GM18505 (cell line): Measurements from ENCODE around the gene EDIL3.

Source experiments
- ATAC-seq: cut with Tn5 transposase; IDR thresholded peaks from one replicate; pipeline ENCODE4 v1.9.1; 2021; ENCODE audit not compliant: unreplicated experiment
- POLR2A ChIP-seq: IDR thresholded peaks from 4 replicates; pipeline ENCODE4 v1.6.1; 2011; ENCODE audit warnings: borderline replicate concordance; ENCODE audit not compliant: insufficient read depth, insufficient read length; ENCODE audit errors: extremely low read depth

EDIL3 gene

DNA sequence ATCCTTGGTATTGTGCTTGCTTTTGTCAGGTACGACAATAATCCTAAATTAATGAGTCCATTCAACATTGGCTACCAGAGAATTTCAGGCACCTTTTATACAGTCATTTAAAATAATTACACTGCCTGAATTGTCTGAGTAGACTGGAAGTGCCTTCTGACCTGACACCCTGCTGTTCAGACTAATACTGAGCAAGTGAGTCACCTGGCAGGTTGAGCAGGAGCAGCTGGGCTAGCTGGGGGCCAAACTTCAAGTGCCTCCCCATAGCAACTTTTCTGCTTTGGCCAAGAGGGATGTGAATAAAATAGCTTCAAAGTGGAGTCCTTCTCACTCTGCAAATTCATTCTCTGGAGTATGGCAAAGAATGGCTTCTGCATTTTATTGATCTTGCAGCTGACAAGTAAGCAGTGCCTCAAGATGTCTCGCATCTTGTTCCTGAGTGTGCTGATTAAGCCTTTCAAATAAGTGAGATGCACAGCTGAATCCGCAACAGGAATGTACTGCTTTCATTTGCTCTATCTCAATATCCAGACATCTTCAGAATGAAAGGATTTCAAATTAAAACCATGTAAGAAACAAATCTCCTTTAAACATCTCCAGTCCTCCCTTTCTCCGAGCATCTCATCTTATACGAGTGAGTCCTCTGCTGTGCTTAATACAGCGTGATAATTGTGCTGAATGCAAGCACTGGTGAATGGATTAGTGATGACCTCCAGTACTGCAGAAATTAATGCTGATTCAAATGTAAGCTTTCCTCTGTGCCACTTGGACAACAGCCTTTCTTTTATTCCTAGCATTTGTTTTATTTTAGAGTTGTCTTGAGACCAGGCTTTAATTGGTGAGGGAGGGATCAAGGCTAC is 271.2 kb downstream of the EDIL3 start:
- TF ChIP-seq POLR2A, result no peak
- no peak for ATAC-seq

DNA sequence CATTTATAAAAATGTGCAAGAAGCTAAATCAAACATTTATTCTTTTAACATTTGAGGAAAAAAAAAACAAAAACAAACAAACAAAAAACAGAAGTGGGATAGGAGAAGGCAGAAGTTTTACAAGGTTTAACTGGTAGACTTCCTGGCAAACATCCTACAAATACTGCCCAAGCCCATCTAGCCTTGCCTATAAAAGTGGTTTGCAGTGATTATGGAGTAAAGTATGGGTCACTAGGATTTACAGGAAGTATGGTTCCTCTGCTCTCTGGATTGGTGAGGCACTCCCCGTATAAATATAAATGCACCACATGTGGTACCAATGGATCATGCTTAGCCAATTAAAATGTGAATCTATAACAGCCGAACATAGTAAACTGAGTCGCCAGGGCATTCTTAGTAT is 291.9 kb downstream of the EDIL3 start:
- no peak for ATAC-seq
- TF ChIP-seq POLR2A, result no peak

DNA sequence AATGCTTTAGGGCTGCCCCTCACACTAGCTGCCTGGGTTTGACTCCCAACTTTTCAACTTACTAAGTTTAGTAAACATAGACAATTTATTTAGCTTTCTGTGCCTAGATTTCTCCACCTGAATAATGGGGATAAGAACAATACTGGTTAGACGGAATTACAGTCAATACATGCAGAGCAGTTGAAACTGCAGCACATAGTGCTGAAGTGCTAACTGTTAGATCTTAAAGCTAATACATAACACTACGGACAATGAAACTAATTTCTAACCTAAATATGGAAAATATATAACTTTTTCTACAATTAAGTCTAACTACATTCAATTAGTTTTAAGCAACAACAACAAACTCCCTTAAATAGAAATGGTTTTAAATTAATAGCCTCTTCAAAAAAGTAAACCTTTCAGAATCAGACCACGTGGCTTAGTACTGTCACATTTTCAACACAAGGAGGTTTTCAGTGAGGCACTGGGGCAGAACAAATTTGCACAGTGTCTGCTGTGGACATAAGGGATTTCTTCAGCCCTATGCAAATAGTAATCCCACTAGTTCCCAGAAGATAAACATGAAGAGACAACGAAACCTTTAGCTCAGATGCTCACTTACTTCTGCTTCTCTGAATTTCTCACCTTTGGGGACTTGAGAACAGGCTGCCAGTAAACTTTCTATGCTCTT is 293.4 kb downstream of the EDIL3 start:
- no peak for ATAC-seq
- TF ChIP-seq POLR2A, result no peak

DNA sequence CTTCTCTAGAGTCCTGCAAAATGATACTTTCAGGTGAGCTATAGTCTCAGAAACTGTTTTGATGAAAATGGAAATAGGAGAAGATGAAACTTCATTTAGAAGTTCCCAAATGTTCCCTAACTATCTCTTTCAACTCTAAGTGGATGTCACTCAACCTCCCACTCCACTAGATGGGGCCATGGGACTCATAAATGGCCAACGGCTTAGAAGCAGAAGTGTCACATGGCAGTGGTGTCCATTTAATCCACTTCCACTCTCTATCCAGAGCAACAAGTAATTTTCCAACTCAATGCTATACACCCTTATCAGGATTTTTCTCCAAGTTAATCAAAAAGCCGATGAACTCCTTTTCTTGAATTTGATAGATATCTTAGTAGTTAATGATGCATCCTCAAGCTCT is 295.7 kb downstream of the EDIL3 start:
- TF ChIP-seq POLR2A, result no peak
- peak; percentile 52 for ATAC-seq

DNA sequence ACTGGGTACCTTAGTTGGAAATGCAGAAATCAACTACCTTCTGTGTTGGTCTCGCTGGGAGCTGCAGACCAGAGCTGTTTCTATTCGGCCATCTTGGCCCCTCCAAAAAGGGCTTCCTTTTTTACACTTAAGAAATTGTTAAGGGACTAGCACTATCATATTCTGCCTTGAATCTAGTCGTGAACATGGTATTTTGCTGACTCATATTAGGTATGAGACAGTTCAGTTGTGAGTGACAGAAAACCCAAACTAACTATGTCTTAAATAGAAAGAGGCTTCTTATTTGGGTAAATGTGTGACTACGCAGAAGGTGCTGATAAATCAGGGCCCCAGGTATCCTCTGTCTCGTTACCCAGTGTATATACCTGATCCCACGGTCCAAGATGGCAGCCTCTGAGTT is 298.2 kb downstream of the EDIL3 start:
- no peak for ATAC-seq
- no peak for TF ChIP-seq POLR2A

DNA sequence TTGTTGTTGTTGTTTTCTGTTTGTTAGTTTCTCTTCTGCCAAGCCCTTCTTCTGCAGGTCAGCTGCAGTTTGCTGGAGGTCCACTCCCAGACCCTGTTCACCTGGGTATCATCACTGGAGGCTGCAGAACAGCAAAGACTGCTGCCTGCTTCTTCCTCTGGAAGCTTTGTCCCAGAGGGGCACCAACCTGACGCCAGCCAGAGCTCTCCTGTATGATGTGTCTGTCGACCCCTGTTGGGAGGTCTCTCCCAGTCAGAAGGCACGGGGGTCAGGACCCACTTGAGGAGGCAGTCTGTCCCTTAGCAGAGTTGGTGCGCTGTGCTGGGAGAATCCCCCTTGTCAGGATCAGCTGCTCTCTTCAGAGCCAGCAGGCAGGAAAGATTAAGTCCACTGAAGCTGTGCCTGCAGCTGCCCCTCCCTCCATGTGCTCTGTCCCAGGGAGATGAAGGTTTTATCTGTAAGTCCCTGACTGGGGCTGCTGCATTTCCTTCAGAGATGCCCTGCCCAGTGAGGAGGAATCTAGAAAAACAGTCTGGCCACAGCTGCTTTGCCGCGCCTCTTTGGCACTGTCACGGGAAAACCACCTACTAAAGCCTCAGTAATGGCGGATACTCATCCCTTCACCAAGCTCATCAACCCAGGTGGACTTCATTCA is 299.2 kb downstream of the EDIL3 start:
- no peak for TF ChIP-seq POLR2A
- no peak for ATAC-seq

DNA sequence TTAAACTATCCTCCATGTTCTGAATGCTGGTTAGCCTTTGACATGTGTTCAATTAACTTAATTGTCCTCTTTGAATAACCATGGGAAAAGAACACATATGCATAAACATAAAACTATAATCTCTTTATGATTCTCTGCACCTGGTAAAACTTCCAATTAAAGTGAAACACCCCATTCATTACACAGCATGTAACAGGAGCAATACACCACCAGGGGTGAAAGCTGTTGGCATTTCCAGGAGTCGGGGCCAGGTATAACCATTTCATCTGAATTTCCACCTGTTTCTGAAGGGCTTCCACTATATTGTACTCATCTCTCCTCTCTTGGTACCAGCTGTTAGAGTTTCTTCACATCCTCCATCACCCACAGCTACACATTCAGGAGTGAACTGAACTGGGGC is 303.8 kb downstream of the EDIL3 start:
- no peak for ATAC-seq
- no peak for TF ChIP-seq POLR2A

DNA sequence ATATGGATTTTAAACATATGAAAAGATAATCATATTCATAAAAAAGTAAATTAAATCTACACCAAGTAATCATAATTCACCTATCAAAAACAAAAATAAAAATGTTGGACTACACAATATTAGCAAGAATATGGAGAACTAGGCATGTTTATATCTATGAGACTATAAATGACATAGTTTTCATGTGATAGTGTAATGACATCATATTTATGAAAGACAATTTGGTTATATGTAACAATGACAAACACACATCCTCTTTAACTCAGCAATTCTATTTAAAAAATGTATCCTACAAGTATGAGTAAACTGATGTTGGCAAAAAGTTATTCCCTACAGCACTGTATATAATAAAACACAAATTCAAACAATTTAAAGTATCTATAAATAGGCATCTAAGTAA is 312.3 kb downstream of the EDIL3 start:
- ATAC-seq, result no peak
- no peak for TF ChIP-seq POLR2A

DNA sequence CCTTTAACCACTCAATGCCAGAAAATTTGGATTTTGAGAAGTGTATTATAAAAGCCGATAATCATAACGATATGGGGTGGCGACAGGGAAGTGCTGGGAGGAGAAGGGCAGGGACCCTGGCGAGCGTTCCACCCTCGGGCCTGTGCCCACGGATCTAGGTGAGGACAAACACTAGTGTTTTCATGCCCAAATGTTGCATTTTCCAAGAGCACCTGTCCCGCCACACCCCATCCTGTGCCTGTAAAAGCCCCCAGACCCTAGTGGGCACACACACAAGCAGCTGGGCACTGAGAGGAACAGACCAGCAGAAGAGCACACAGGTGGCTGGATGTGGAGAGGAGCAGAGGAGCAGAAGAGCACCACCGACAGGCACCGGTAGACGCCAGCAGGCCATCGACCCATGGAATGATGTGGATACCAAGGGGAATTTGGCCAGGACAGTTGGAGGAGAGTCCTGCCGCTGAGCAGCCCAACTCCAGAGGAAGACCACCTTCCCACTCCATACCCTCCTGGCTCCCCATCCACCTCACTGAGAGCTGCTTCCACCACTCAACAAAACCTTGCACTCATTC is 315.0 kb downstream of the EDIL3 start:
- TF ChIP-seq POLR2A, result no peak
- ATAC-seq, result no peak

DNA sequence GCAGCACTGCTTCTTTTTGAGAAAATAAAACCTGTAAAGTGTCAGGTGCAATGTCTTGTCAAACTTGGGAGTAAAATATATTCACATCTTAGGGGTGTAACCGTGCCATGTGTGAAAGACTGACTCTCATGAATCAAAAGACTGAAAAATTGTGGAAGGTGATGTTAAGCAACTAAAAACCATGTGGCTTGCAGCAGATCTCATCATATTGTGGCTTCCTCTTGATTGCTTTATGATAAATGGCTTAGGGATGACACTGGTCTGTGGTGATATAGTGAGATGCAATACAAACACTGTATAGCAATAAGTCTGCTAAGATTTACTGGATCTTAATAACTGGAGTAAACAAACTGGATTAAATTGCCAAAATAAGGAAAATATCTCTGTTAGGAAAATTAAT is 321.6 kb downstream of the EDIL3 start:
- no peak for TF ChIP-seq POLR2A
- ATAC-seq, result no peak

DNA sequence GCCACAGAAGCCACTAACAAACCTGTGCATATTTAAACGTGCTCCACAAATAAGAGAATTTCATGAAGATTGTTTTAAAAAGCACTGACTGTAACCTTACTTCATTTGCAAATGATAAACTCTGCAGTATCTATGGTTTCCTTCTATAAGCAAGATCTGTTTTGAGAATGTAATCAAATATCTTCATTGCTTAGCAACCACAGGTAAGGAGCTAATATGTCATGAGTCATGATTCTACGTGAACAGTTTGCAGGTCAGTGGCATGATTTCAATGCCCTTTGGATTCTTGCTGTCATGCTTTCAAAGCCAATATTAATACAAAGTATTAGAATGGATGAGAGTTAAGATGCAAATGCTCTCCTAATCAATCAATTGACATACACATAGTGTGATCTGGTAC is 325.0 kb downstream of the EDIL3 start:
- ATAC-seq, result no peak
- TF ChIP-seq POLR2A, result no peak

DNA sequence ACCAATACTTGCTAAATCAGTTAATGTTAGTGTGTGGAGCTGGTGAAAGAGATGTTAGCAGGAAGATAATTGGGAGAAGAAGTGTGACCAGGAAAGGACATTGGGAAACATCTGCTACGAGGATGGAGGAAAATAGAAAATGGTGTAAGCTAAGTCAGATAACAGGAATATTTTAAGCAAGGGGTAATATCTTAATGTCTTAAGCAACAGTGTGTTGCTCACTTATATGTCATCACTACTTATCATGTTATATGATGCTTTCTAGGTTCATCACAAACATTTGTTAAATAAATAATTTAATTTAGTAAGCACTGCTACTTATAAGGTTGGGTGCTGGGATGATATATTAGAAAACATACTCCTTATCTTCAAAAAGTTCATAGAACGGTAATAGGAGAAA is 326.1 kb downstream of the EDIL3 start:
- TF ChIP-seq POLR2A, result no peak
- no peak for ATAC-seq

DNA sequence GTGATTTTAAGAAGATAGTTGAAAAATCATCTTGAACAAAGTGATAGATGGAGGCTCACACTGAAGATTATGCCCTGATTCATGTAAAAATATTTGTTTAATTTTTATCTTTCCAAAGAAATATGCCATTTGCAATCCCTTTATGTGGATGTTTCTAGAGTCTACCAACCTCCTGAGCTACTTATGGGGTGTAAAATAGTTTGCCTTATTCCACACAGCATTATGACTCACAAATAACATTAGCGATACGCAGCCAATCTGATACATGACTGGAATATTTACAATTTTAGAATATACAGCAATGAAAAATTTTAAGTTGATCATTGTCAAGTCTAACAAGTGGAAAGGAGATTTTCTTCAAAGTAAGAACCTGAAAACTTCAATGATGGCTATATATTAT is 327.5 kb downstream of the EDIL3 start:
- no peak for ATAC-seq
- TF ChIP-seq POLR2A, result no peak
